NCI-H1930 (cell line): ENCODE measurements around the gene NEUROD1.

ENCODE experiments used
- DNase-seq, 2 experiments: peaks; one replicate each; lab custom pipeline; 2025; lab: John Stamatoyannopoulos, UW

The NEUROD1 gene

GRCh38 chr2:181680937-181681811, 857 bp upstream of the NEUROD1 start:
- no peak for DNase-seq

- no peak for DNase-seq
Measured at GRCh38 chr2:181679544-181679979, 755 bp downstream of the NEUROD1 start.

GRCh38 chr2:181678861-181679543, 1.3 kb downstream of the NEUROD1 start:
- DNase-seq, result no peak

GRCh38 chr2:181677912-181678586, 2.3 kb downstream of the NEUROD1 start:
- no peak for DNase-seq

GRCh38 chr2:181675254-181675653, 5.1 kb downstream of the NEUROD1 start:
- DNase-seq, result no peak

- no peak for DNase-seq
Measured at GRCh38 chr2:181674461-181674860, 5.9 kb downstream of the NEUROD1 start.

- no peak for DNase-seq
Measured at GRCh38 chr2:181673173-181673572, 7.1 kb downstream of the NEUROD1 start.

- no peak for DNase-seq
Measured at GRCh38 chr2:181672255-181673008, 7.9 kb downstream of the NEUROD1 start.

GRCh38 chr2:181670632-181671031, 9.7 kb downstream of the NEUROD1 start:
- no peak for DNase-seq

- DNase-seq, result no peak
Measured at GRCh38 chr2:181667234-181667633, 13.1 kb downstream of the NEUROD1 start.

- no peak for DNase-seq
Measured at GRCh38 chr2:181662287-181662686, 18.0 kb downstream of the NEUROD1 start.

- no peak for DNase-seq
Measured at GRCh38 chr2:181660181-181660580, 20.1 kb downstream of the NEUROD1 start.

GRCh38 chr2:181658444-181658843, 21.9 kb downstream of the NEUROD1 start:
- DNase-seq, result no peak

- no peak for DNase-seq
Measured at GRCh38 chr2:181657379-181657778, 22.9 kb downstream of the NEUROD1 start.

- DNase-seq, result no peak
Measured at GRCh38 chr2:181656450-181657291, 23.6 kb downstream of the NEUROD1 start, which contains the start of gene CERKL. Gene CERKL (minus strand): TSS chr2:181657105. CDS start chr2:181657006, 99 bp downstream.

- DNase-seq, result no peak
Measured at GRCh38 chr2:181655519-181655918, 24.8 kb downstream of the NEUROD1 start.

GRCh38 chr2:181649436-181649979, 30.8 kb downstream of the NEUROD1 start:
- DNase-seq, result no peak

- no peak for DNase-seq
Measured at GRCh38 chr2:181648478-181649155, 31.7 kb downstream of the NEUROD1 start.

- DNase-seq, result no peak
Measured at GRCh38 chr2:181646415-181646987, 33.8 kb downstream of the NEUROD1 start.

- DNase-seq, result no peak
Measured at GRCh38 chr2:181643151-181643550, 37.2 kb downstream of the NEUROD1 start.
